A673 (cell line): Measurements from ENCODE around the gene MAPK4.

Experiments
- EZH2 ChIP-seq: fragments of 200-600 bp; sonication (generic); IDR thresholded peaks from 2 replicates; pipeline ENCODE4 v1.6.1; 2017; ENCODE audit warnings: borderline replicate concordance, low read depth, mild to moderate bottlenecking, mixed read lengths, antibody characterized with exemption, low read length; ENCODE audit not compliant: poor library complexity, severe bottlenecking
- TF ChIP-seq, protein P1 (sequence below): fragments of 300-800, 200-600 bp; sonication (generic); conservative IDR thresholded peaks from 2 replicates; pipeline ENCODE4 v1.5.1; 2017; ENCODE audit warnings: low read depth, mild to moderate bottlenecking, antibody characterized with exemption, low read length, moderate library complexity, mixed read lengths

DNA sequence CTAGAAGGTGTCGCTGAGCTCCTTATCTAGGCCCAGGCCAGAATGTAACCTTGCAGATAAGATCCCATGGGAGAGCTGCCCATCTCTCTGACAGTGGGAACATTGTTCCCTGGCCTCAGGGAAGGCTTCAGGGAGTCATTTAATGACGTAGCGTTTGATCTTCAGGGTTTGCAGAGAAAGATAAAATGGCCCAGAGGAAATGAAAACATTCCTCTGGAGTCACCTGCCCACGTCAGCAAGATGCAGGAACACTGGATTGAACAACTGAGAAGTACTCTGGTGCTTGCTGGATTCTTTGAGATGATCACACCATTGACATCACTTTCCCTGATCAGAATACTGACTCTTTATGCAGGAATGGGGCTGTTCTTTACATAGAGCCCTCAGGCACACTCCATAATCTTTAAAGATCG, 51.6 kb downstream of the MAPK4 start:
- TF ChIP-seq, protein P1, sequence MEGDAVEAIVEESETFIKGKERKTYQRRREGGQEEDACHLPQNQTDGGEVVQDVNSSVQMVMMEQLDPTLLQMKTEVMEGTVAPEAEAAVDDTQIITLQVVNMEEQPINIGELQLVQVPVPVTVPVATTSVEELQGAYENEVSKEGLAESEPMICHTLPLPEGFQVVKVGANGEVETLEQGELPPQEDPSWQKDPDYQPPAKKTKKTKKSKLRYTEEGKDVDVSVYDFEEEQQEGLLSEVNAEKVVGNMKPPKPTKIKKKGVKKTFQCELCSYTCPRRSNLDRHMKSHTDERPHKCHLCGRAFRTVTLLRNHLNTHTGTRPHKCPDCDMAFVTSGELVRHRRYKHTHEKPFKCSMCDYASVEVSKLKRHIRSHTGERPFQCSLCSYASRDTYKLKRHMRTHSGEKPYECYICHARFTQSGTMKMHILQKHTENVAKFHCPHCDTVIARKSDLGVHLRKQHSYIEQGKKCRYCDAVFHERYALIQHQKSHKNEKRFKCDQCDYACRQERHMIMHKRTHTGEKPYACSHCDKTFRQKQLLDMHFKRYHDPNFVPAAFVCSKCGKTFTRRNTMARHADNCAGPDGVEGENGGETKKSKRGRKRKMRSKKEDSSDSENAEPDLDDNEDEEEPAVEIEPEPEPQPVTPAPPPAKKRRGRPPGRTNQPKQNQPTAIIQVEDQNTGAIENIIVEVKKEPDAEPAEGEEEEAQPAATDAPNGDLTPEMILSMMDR = no peak
- TF ChIP-seq EZH2 = no peak
